Naive thymus-derived CD8-positive, alpha-beta T cell (primary cell): ENCODE data around the gene CATSPER1. TPM values are rescaled to one million over a fixed set of nuclear protein-coding genes. Genes with fewer than 3 reads are reported as not detected.
"Not testable (repeated sequence)": the region's sequence is repeated elsewhere in the genome, so short reads cannot be mapped to it uniquely, and the experiment has no call there.

Source experiments
- ATAC-seq, 2 donors: fragments of 150-1000 bp; cut with Tn5 transposase in 1 of 2; sonication (Bioruptor Pico), chemical (Tn5 transposase) in 1 of 2; 1 replicate in 1 of 2; 2 replicates in 1 of 2; pipeline ENCODE4 v1.10.0; 2021; ENCODE audit warnings: mild to moderate bottlenecking in 2 of 2, moderate library complexity in 2 of 2
- POLR2A ChIA-PET: fragments of 350-600 bp; sonication (Branson Sonifier 250); formaldehyde crosslinking; loops from one replicate; lab custom pipeline; 2021; ENCODE audit warnings: antibody characterized with exemption; lab: Charles Lee
- DNase-seq, 10 donors: peaks; one replicate each; pipeline versions ENCODE4 v3.0.0 to v3.0.0-alpha.2; 2020 to 2022
- H3K27ac Mint-ChIP-seq, 10 donors: one replicate each; pipeline ENCODE4 v1.8.0; 2020 to 2022; ENCODE audit warnings: mild to moderate bottlenecking in 10 of 10, mixed read lengths in 10 of 10, moderate library complexity in 4 of 10, inconsistent platforms in 1 of 10
- H3K27me3 Mint-ChIP-seq, 5 donors: one replicate each; pipeline ENCODE4 v1.8.0; 2021 to 2022; ENCODE audit warnings: mixed read lengths in 5 of 5
- H3K36me3 Mint-ChIP-seq, 3 donors: one replicate each; pipeline ENCODE4 v1.8.0; 2020 to 2022; ENCODE audit warnings: mixed read lengths in 3 of 3, mild to moderate bottlenecking in 2 of 3, inconsistent platforms in 1 of 3
- H3K4me1 Mint-ChIP-seq, 4 donors: one replicate each; pipeline ENCODE4 v1.8.0; 2021 to 2022; ENCODE audit warnings: mixed read lengths in 4 of 4
- H3K4me3 Mint-ChIP-seq, 10 donors: one replicate each; pipeline ENCODE4 v1.8.0; 2020 to 2022; ENCODE audit warnings: mild to moderate bottlenecking in 10 of 10, mixed read lengths in 10 of 10, moderate library complexity in 6 of 10, inconsistent platforms in 1 of 10
- H3K9me3 Mint-ChIP-seq, 9 donors: one replicate each; pipeline ENCODE4 v1.8.0; 2020 to 2022; ENCODE audit warnings: mixed read lengths in 9 of 9, mild to moderate bottlenecking in 3 of 9, inconsistent platforms in 1 of 9, moderate library complexity in 1 of 9
- polyA plus RNA-seq, 3 donors: library from polyadenylated mRNA; unstranded; fragments of 300-500 nt; fragmentation: Illumina TruSeq; gene quantifications; one replicate each; pipeline ENCODE4 v1.2.3, GENCODE V29; 2021
- total RNA-seq, 8 experiments: library from RNA in 2 of 8; stranded (reverse) in 2 of 8; gene quantifications; one replicate each; pipeline ENCODE4 v1.2.3 and lab custom pipeline; 2021 to 2026

Gene CATSPER1
- total and polyA plus RNA-seq, 5 experiments from 2014 or later = 0.11 TPM; not detected in 4

DNA sequence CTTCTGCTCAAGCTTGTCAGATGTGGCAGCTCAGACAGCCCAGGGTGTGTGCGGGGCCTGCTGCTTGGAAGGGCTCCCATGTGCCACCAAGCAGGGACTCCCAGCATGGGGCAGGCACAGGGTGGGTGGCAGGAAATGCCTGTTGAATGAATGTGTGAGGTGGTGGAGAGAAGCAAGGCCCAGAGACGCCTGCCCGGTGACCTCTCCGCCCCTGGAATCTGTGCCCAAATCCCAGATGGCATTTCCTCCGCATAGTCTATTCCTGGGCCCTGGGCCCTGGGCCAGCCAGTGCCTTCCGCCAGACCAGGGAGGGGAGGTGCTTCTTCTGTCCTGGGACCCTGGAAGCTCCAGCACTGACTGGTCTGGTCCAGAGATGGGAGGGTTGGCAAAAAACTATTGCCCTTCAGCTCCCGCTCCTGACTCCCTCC, 10.8 kb downstream of the CATSPER1 start:
- ATAC-seq = no peak
- H3K4me3 Mint-ChIP-seq = no peak overlapping the region

DNA sequence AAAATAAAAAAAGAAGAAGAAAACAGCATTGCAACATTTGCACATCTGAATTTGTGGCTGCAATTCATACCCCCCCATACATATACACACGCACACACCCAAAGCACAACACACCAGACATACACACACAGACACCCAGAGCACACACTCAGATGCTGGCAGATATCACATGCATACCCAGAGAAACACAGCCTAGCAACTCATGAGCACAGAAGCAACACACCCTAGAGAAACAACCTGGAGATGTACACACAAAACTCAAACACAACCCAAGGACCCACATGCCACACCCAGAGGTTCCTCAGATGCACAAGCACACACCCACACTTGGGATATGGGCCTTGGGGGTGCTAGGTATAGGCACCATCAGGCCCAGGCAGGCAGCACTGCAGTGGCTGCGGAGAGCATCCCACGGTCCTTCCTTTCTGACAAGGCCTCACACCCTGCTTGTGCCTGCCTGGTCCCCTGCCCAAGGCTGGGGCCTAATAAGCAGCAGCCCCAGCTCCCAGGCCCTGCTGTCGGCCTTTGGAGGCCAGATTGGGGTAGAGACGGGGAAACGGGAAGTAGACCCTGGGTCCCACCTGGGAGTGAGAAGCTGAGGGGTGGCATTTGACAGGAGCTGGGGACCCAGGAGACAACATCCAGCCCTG, 11.3 kb downstream of the CATSPER1 start:
- Mint-ChIP-seq H3K27ac (no peak overlapping the region), H3K27me3 (peaks cover 1 to 15% (median 10%) of the 10 kb centered on the region in 5 donors)
- POLR2A ChIA-PET = no interaction called here

More for the DNA sequence above, 10.8 kb downstream of the CATSPER1 start:
- Mint-ChIP-seq H3K27me3 (peaks cover 1 to 15% (median 7%) of the 10 kb centered on the region in 5 donors), H3K36me3 (no peaks in the 10 kb centered on the region), H3K4me1 (peaks cover 0 to 7% (median under 1%) of the 10 kb centered on the region in 4 donors), H3K9me3 (no peaks in the 10 kb centered on the region), H3K27ac (no peak overlapping the region)
- peak in 1 of 10 donors; percentile 30 for DNase-seq
- POLR2A ChIA-PET = no interaction called here

DNA sequence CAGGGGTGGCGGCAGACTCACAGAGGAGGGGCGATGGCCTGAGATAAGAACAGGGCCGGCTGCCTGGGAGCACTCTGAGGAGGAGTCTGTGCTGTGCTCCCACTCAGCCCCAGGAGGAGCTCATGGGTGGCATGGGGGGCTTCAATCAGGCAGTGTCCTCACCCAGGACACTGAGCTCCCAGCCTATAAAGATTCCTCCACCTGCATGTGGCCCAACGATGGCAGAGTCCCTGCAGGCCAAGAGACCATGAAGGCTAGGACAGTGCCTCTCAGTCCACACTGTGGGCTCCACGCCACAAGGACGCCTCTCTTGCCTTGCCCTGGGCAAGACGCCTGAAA, 12.5 kb downstream of the CATSPER1 start:
- POLR2A ChIA-PET = interaction anchor here (0.6 kb wide), 1 partner anchor 564 kb away, joined by 4 read pairs; no protein-coding TSS in a partner anchor
- Mint-ChIP-seq H3K36me3 (no peaks in the 10 kb centered on the region), H3K4me3 (no peak overlapping the region), H3K27ac (no peak overlapping the region), H3K27me3 (peaks cover 1 to 15% (median 10%) of the 10 kb centered on the region in 5 donors), H3K4me1 (peaks cover 0 to 7% (median 2%) of the 10 kb centered on the region in 4 donors), H3K9me3 (no peaks in the 10 kb centered on the region)
- ATAC-seq (no peak), DNase-seq (peak in 1 of 10 donors; percentile 45)

More for the DNA sequence above, 11.3 kb downstream of the CATSPER1 start:
- Mint-ChIP-seq H3K4me3 (no peak overlapping the region), H3K36me3 (no peaks in the 10 kb centered on the region), H3K9me3 (no peaks in the 10 kb centered on the region), H3K4me1 (peaks cover 0 to 7% (median 2%) of the 10 kb centered on the region in 4 donors)
- ATAC-seq (no peak), DNase-seq (peak in 1 of 10 donors; percentile 41)

DNA sequence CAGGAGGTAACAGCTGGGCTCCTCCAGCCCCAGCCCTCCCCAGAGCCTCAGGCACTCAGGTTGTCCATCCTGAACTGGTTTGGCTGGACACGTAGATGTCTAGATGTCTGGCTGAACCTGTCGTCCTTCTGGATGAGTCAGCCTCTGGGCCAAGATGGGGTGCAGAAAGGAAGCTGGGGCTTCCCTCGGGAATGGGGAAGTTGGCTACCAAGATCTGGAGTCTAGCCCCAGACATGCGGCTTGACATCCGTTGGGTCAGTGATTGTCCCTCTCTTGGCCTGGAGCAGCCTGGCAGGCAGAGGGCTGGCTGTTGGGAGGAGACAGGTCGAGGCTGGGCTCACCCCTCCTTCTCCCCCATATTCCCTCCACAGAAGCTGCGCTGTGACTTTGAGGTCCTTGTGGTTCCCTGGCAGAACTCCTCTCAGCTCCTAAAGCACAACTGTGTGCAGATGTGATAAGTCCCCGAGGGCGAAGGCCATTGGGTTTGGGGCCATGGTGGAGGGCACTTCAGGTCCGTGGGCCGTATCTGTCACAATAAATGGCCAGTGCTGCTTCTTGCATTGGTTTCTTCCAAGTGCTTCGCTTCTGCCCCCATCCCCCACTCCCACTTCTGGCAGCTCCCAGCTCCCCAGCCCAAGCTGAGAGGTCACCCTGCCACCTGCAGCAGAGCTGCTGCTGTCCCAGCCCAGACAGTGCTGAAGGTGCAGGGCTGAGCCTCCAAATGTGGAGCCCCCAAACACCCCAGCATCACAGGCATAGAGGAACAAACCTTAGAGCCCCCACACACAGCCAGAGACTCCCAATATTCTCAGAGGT, 13.1 kb downstream of the CATSPER1 start:
- H3K36me3 Mint-ChIP-seq = no peaks in the 10 kb centered on the region
- peaks cover 0 to 7% (median 2%) of the 10 kb centered on the region in 4 donors for H3K4me1 Mint-ChIP-seq
- H3K27ac Mint-ChIP-seq = peak overlapping the region in 2 of 10 donors; percentile 18 to 56
- peak overlapping the region in 1 of 10 donors; percentile 23 for H3K4me3 Mint-ChIP-seq
- ATAC-seq (no peak), DNase-seq (peak in 1 of 10 donors; percentile 55)
- POLR2A ChIA-PET = interaction anchor here (1.3 to 1.4 kb wide), 3 partner anchors 9 to 19 kb away, joined by 3 to 4 read pairs (median 4); partner anchors contain the start of gene BANF1
- H3K9me3 Mint-ChIP-seq = no peaks in the 10 kb centered on the region
- H3K27me3 Mint-ChIP-seq = peaks cover 1 to 15% (median 10%) of the 10 kb centered on the region in 5 donors

DNA sequence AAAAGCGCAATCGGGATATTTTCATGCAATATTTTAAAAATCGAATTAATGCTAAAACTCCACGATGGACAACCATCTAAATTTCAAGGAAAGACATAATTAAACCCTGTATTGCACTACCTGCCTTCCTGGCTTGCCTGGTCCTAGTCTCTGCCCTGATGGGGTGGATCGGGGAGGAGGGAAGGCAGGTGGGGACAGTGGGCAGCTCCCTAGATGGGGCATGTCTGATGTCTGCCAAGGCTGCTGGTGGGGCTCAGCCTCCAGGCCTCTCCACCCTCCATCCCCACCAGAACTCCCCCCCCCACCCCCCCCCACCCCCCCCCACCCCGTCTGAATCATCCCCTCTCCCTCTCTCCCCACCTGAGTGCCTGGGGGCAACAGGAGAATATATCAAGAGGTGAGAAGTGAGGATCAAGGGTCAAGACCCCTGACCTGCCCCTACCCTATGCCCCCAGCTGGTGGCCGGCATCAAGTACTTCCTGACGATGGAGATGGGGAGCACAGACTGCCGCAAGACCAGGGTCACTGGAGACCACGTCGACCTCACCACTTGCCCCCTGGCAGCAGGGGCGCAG, 13.8 kb downstream of the CATSPER1 start:
- Mint-ChIP-seq H3K9me3 (no peaks in the 10 kb centered on the region), H3K4me1 (peaks cover 0 to 4% (median 2%) of the 10 kb centered on the region in 4 donors), H3K27me3 (peaks cover 1 to 15% (median 10%) of the 10 kb centered on the region in 5 donors), H3K4me3 (peak overlapping the region in 4 of 10 donors; percentile 29 to 69 (median 47)), H3K27ac (peak overlapping the region in 1 of 10 donors; percentile 56), H3K36me3 (no peaks in the 10 kb centered on the region)
- peak in 1 of 10 donors; percentile 32 for DNase-seq
- ATAC-seq = peak in 1 of 2 donors; percentile 26
- POLR2A ChIA-PET = interaction anchor here (0.6 to 1.4 kb wide), 4 partner anchors 10 to 40 kb away, joined by 3 to 4 read pairs (median 4); partner anchors contain the start of gene BANF1

DNA sequence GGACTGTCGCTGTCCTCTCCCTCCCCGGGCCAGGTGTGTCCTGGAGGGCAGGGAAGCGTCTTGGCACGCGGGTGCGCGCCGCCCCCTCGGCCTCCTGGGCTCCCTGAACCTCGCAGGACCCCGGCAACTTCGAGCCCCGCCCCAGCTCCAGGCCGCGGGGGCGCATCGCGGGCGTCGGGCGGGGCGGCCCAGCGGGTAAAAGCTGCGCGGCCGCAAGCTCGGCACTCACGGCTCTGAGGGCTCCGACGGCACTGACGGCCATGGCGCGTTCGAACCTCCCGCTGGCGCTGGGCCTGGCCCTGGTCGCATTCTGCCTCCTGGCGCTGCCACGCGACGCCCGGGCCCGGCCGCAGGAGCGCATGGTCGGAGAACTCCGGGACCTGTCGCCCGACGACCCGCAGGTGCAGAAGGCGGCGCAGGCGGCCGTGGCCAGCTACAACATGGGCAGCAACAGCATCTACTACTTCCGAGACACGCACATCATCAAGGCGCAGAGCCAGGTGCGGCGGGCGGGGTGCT, 14.4 kb downstream of the CATSPER1 start, which contains the start of gene CST6:
CST6 (plus strand) TSS at position 224 of the 519 bp plus-strand sequence; CDS start at position 261, 37 bp downstream.
- ATAC-seq (peak; percentile 39 to 74), DNase-seq (peak in 2 of 10 donors; percentile 16 to 54)
- Mint-ChIP-seq H3K4me3 (peak within 1 kb of the TSS in 5 of 10 donors; percentile 29 to 69 (median 43)), H3K27ac (peak within 1 kb of the TSS in 1 of 10 donors; percentile 56), H3K9me3 (no peaks in the 10 kb centered on the region), H3K36me3 (no peaks in the 10 kb centered on the region), H3K27me3 (peaks cover 1 to 15% (median 10%) of the 10 kb centered on the region in 5 donors), H3K4me1 (peaks cover 0 to 4% (median 2%) of the 10 kb centered on the region in 4 donors)
- POLR2A ChIA-PET = interaction anchor here (0.6 to 1.4 kb wide), 6 partner anchors 9 to 363 kb away, joined by 3 to 6 read pairs (median 4); partner anchors contain the start of genes BANF1, EIF1AD and SF3B2

DNA sequence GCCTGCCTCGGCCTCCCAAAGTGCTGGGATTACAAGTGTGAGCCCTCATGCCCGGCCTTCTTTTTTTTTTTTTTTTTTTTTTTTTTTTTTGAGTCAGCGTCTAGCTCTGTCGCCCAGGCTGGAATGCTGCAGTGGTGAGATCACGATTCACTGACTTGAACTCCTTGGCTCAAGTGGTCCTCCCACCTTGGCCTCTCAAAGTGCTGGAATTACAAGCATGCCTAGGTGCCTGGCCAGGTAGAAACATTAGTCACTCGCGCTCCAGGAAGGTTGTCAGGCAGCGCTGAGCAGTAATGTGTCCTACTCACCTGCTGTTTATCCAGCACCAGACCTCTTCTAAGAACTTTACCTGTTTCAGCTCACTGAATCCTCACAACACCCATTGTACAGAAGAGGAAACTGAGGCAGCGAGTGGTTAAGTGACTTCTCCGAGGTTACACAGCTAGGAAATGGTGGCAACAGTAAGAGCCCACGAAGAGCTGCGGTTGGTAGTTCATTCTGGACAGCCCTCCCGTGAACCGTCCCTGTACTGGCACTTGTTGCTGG, 15.0 kb downstream of the CATSPER1 start:
- Mint-ChIP-seq H3K9me3 (no peaks in the 10 kb centered on the region), H3K36me3 (no peaks in the 10 kb centered on the region), H3K27me3 (peaks cover 1 to 15% (median 10%) of the 10 kb centered on the region in 5 donors), H3K4me1 (peaks cover 0 to 4% (median 2%) of the 10 kb centered on the region in 4 donors), H3K4me3 (peak overlapping the region in 2 of 10 donors; percentile 26 to 51), H3K27ac (no peak overlapping the region)
- no peak for DNase-seq
- POLR2A ChIA-PET = interaction anchor here (0.6 to 1.4 kb wide), 4 partner anchors 9 to 362 kb away, joined by 3 to 6 read pairs (median 4); partner anchors contain the start of genes BANF1, EIF1AD and SF3B2
- ATAC-seq = no peak

DNA sequence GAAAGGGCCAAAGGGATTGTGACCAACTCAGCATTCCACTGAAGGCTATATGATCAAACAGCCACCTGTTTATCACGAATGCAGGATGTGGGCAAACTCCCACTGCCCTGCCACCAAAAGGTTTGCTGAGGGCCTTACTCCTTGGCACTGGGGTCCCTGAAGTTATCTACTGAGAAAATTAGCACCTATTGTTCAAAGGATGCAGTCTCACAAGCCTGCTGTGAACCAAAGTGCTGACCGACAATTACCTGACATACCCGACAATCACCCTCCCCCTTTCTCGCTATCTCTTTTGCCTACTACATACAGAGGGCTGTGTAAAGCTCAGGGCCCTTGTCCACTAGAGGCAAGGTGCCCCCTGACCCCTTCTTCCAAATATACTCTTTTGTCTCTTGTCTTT, 16.2 kb downstream of the CATSPER1 start:
- peak overlapping the region in 2 of 10 donors; percentile 12 to 80 for H3K27ac Mint-ChIP-seq
- H3K4me3 Mint-ChIP-seq, H3K9me3 Mint-ChIP-seq, ATAC-seq, POLR2A ChIA-PET, DNase-seq, H3K4me1 Mint-ChIP-seq, H3K36me3 Mint-ChIP-seq: not testable (repeated sequence)
- peaks cover 1 to 15% (median 8%) of the 10 kb centered on the region in 5 donors for H3K27me3 Mint-ChIP-seq

DNA sequence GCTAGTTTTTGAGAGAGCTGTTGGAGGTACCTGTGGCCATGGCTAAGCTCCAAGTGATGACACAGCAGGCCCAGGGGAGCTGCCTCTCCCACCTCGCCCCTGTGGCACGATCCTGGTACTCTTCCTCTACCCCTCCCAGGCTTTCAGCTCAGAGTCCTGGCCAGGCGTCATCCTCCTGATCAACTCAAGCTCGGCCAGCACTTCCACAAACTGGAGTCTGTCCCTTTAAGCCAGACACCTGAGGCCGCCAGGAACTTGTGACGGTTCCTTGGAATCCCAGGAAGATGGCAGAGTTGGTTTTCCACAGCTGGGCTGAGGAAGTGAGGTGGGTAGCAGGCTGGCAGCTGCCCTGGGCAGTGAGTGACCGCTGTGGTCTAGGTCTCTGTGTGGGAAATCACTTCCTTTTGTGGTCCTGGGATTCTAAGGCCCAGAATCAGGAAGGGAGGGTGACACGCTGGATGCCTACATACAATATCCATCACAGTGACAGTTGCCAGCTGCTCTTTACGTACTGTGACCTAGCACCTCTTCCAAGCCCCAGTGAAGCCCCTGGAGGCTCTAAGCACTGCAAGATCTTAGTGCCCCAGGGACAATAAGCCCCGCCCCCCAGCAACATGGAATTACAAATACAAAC, 17.7 kb downstream of the CATSPER1 start:
- peaks cover 0 to 12% (median 0%) of the 10 kb centered on the region in 5 donors for H3K27me3 Mint-ChIP-seq
- peak in 1 of 10 donors; percentile 41 for DNase-seq
- peaks cover 0 to 15% (median 3%) of the 10 kb centered on the region in 3 donors for H3K36me3 Mint-ChIP-seq
- H3K4me3 Mint-ChIP-seq = no peak overlapping the region
- no peaks in the 10 kb centered on the region for H3K9me3 Mint-ChIP-seq
- no peak for ATAC-seq
- POLR2A ChIA-PET = interaction anchor here (0.7 kb wide), 2 partner anchors 37 to 289 kb away, joined by 4 to 5 read pairs; no protein-coding TSS in a partner anchor
- H3K27ac Mint-ChIP-seq = peak overlapping the region in 2 of 10 donors; percentile 37 to 40
- peaks cover 0 to 11% (median 5%) of the 10 kb centered on the region in 4 donors for H3K4me1 Mint-ChIP-seq

DNA sequence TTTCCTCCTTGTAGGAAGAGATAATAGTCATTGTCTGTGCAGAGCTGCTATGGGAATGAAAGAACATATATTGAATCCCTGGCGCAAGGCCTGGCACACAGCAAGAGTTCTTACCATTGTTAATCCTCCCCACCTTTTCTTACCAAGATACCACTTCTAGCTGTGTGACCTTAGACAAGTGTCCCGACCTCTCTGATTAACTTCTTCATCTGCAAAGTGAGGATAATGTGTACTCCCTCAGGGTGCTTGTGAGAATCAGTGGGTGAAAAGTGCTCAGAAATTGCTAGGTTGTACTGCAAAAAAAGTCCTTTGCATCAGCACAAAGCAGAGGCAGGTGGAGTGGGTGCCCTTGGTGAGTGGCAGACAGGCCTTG, 18.2 kb downstream of the CATSPER1 start:
- no peak for ATAC-seq
- DNase-seq = no peak
- Mint-ChIP-seq H3K27ac (peak overlapping the region in 4 of 10 donors; percentile 36 to 66 (median 38)), H3K27me3 (peaks cover 0 to 8% (median 0%) of the 10 kb centered on the region in 5 donors), H3K4me3 (peak overlapping the region in 1 of 10 donors; percentile 24), H3K36me3 (peaks cover 0 to 20% (median 3%) of the 10 kb centered on the region in 3 donors), H3K4me1 (peaks cover 3 to 14% (median 8%) of the 10 kb centered on the region in 4 donors), H3K9me3 (no peaks in the 10 kb centered on the region)
- POLR2A ChIA-PET = no interaction called here

DNA sequence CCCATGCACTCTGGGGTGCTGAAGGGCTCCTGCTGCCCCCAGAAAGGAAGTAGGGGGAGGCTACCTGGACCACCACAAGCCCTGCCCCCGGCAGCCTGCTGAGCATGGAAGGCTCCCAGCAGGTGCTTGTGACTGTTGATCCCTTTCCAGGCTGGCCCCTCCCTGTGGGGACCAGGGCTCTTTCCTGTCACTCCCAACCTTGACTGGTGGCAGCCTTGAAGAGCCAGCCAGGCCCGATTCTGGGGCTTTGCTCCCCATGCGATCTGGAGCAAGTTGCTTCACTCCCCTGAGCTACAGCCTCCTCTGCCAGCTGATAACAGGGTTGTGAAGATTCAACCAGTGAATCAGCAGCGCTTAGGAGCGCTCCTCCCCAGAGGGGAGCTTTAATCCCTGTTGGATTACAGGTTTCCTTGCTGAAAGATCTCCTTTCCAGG, 19.1 kb downstream of the CATSPER1 start:
- DNase-seq (peak in 1 of 10 donors; percentile 26), ATAC-seq (no peak)
- H3K36me3 Mint-ChIP-seq = peaks cover under 1 to 23% (median 3%) of the 10 kb centered on the region in 3 donors
- peaks cover 0 to 4% (median 0%) of the 10 kb centered on the region in 5 donors for H3K27me3 Mint-ChIP-seq
- H3K4me3 Mint-ChIP-seq = no peak overlapping the region
- H3K27ac Mint-ChIP-seq = peak overlapping the region in 2 of 10 donors; percentile 35 to 43
- H3K4me1 Mint-ChIP-seq = peaks cover 5 to 19% (median 16%) of the 10 kb centered on the region in 4 donors
- H3K9me3 Mint-ChIP-seq = no peaks in the 10 kb centered on the region
- POLR2A ChIA-PET = no interaction called here
